ENCODE results near the gene CNGA3. TPM values are rescaled to one million over a fixed set of nuclear protein-coding genes. Genes with fewer than 3 reads are reported as not detected.

CNGA3 gene
- total RNA-seq: not detected in 2 replicates

DNA sequence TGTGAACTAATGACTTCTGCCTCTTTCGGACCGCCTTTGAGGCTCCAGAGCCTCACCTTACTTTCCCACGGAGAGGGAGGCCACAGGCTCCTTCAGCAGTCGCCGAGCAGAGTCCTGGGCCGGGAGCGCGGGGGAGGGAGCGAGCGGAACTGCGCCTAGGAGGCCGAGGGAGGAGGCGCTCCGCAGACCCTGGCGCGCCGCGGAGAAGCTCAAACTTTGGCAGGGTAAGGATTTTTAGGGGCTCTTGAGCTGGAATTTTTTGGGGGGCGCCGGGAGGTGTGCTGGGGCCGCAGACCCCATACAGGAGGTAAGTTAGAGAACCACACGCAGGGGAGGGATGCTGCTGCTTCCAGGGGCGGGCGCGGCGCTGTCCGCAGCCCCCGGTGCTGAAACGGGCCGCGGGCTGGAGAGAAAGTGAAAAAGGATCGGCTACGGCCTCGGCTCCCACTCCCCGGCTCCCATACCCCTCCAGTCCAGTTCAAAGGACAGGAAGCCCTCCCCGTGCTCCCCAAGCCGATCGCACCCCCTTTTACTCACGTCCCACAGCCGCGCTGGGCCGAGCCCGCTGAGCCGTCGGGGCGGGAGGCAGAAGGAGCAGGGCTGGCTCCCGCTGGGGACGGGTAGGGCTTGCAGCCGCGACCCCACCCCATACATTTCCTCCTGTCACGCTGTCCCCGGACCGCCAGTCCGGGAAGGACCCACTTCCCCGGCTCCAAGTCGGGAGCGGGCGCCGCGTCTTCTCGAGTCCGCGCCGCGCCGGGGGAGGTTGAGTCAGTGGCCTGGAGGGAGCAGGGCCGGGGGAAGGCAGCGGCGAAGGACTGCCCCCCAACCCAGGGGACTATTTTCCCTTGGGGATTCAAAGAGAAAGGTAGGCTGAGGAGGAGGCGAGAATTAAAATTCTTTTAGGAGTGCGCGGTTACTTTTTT is at the start of gene CNGA3:
TSS of gene CNGA3 (plus strand) at position 146 of the 926 bp plus-strand sequence. CDS start 23,520 bp downstream, outside the sequence.

DNA sequence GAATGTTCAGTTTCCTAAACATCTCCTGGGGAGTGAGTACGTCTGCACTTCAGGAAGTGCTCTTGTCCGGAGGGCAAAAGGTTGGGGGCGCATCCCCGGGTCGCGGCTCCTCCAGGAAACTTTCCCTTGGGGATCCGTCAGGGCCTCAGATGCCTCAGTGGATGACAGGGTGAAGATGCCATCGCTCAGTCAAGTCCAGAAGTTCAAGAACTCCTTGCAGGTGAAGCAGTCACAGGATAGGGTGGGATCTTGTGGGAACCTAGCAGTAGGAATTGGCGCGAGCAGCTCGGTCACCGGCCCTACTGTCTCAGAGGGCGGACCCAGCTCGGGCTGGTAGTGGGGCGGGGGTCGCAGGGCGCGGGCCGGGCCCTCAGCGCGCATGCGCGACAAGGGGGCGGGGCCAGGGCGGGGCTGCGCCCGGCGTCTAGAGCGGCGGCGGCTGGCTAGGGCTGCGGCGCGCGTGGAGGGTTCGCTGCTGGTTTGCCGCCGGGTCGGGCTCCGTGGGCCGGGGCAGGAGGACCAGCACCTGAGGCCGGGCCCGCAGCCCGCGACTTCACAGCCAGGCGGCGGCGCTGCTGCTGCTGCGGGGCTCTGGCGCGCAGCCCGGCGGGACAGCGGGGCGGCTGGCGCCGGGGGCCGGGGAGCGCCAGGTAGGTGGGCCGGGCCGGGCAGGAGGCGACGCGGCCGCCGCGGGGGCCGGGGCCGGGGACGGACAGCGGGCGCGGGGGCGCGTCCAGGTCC is 98.3 kb downstream of the CNGA3 start, which contains the start of gene INPP4A:
TSS of gene INPP4A (plus strand) at position 423 of the 741 bp plus-strand sequence. CDS start 75,191 bp downstream, outside the sequence.

Other genes with a start within 250 kb of the CNGA3 start
- 19.5 and 25.0 TPM in 2 replicates for gene INPP4A, start 98.4 kb downstream of the CNGA3 start, total RNA-seq

Measured in epithelial cell of umbilical artery (primary cell).